Adrenal gland (tissue), 12 donors: ENCODE data around the gene PSMD5. TPM values are rescaled to one million over a fixed set of nuclear protein-coding genes. Genes with fewer than 3 reads are reported as not detected.

ENCODE experiments used
- DNase-seq, 7 donors: peaks; one replicate each; pipeline ENCODE4 v3.0.0-alpha.2; 2019 to 2020
- H3K27ac ChIP-seq, 5 donors: fragments of 200-600 bp; sonication (generic) in 4 of 5; 1 replicate in 3 of 5; 2 replicates in 2 of 5; pipeline versions ENCODE4 v1.5.1 to v1.8.0; 2016 to 2020; ENCODE audit warnings: mild to moderate bottlenecking in 1 of 5
- H3K27me3 ChIP-seq: fragments of 200-600 bp; 2 replicates; pipeline ENCODE4 v1.8.0; 2021
- H3K36me3 ChIP-seq, 2 donors: fragments of 200-600 bp; replicated peaks in 1 of 2; 1 replicate in 1 of 2; 2 replicates in 1 of 2; pipeline versions ENCODE4 v1.5.1 to v1.8.0; 2018 to 2022
- H3K4me1 ChIP-seq, 2 donors: fragments of 200-600 bp; replicated peaks in 1 of 2; 1 replicate in 1 of 2; 2 replicates in 1 of 2; pipeline versions ENCODE4 v1.5.1 to v1.8.0; 2018 to 2021
- H3K4me3 ChIP-seq, 4 donors: fragments of 200-600 bp; sonication (generic) in 3 of 4; one replicate each; pipeline ENCODE4 v1.5.1; 2016 to 2018
- H3K9me3 ChIP-seq, 3 donors: fragments of 200-600 bp; sonication (generic) in 1 of 3; replicated peaks in 1 of 3; 1 replicate in 2 of 3; 2 replicates in 1 of 3; pipeline versions ENCODE4 v1.5.1 to v1.8.0; 2016 to 2021
- CTCF ChIP-seq, 6 experiments: fragments of 450-650 bp in 4 of 6; fragments of 200-600 bp in 2 of 6; sonication (generic) in 1 of 6; IDR thresholded peaks; 1 replicate in 5 of 6; 2 replicates in 1 of 6; pipeline versions ENCODE4 v1.5.1 to v1.8.0; 2016 to 2021; ENCODE audit warnings: antibody characterized with exemption in 6 of 6, mild to moderate bottlenecking in 2 of 6, moderate library complexity in 1 of 6
- POLR2A ChIP-seq, 2 donors: fragments of 450-650 bp; IDR thresholded peaks; one replicate each; pipeline ENCODE4 v1.6.1; 2017; ENCODE audit warnings: antibody characterized with exemption in 2 of 2, mild to moderate bottlenecking in 2 of 2, moderate library complexity in 1 of 2
- WGBS, 4 donors: extraction: QIAGEN DNeasy Blood & Tissue Kit in 2 of 4; methylation state at CpG; one replicate each; pipeline versions ENCODE4 v1.1.5 to v1.1.7; 2013 to 2017; 5-methylcytosine and 5-hydroxymethylcytosine counted together
- intact Hi-C, 2 donors: fragments of 100-400 bp; cut with DNase I; formaldehyde crosslinking; loops; one replicate each; pipeline versions ENCODE4 v1.14.1 to v1.15.0; 2022 to 2023
- polyA plus RNA-seq, 3 donors: library from polyadenylated mRNA; stranded (reverse); fragments of 200-250 nt in 2 of 3; fragments of 350-450 nt in 1 of 3; fragmentation: Illumina TruSeq in 1 of 3; extraction: RNeasy Lipid Tissue Mini Kit (QIAGEN cat#74804) in 1 of 3; gene quantifications; one replicate each; pipeline ENCODE4 v1.2.3, GENCODE V29; 2013 to 2014
- total RNA-seq, 9 donors: library from RNA; depleted of rRNA in 4 of 9; stranded (reverse); fragments of >200 nt in 4 of 9; fragments of 120-200 nt in 1 of 9; fragmentation: NEBNext Ultra II Directional in 1 of 9; extraction: Animal tissue kit (Norgen Biotek cat#: 25700) in 1 of 9; gene quantifications; one replicate each; pipeline versions ENCODE4 v1.1.0 to v1.2.4, GENCODE V29; 2013 to 2023
- donor health status: healthy with polysubstance abuse.
- donor health status: Bipolar disorder and iron deficiency.
- donor health status: DM: yes; HTN: yes; CAD: no.
- donor health status: DM: no; HTN: no; CAD: no.
- donor health status: DM: no; HTN: no; CAD: no.
- donor health status: DM: yes; HTN: yes; CAD: no.

PSMD5 gene
- total and polyA plus RNA-seq, 12 donors = 15.6 to 78.8 (median 46.0) TPM

GRCh38 chr9:120874226-120875194, 31.8 kb upstream of the PSMD5 start:
- H3K9me3 ChIP-seq = no peaks in the 10 kb centered on the region
- DNase-seq = no peak
- H3K27me3 ChIP-seq = no peaks in the 10 kb centered on the region
- peaks cover 0 to 14% of the 10 kb centered on the region in 2 donors for H3K36me3 ChIP-seq
- intact Hi-C loops = loop anchor here (5.0 kb wide), 2 partner anchors 48 to 63 kb away; no protein-coding TSS in a partner anchor
- TF ChIP-seq CTCF (IDR thresholded peaks at IDR 0.05) (no peak), POLR2A (IDR thresholded peaks at IDR 0.05) (no peak)
- H3K4me1 ChIP-seq = peaks cover 0 to 19% of the 10 kb centered on the region in 2 donors
- peak overlapping the region in 2 of 5 donors; percentile 96 for H3K27ac ChIP-seq
- no peak overlapping the region for H3K4me3 ChIP-seq
- whole genome bisulfite sequencing, 4 donors = 93 to 96% (median 94%) methylated on average over 8 to 10 of the region's 10 CpGs

DNA sequence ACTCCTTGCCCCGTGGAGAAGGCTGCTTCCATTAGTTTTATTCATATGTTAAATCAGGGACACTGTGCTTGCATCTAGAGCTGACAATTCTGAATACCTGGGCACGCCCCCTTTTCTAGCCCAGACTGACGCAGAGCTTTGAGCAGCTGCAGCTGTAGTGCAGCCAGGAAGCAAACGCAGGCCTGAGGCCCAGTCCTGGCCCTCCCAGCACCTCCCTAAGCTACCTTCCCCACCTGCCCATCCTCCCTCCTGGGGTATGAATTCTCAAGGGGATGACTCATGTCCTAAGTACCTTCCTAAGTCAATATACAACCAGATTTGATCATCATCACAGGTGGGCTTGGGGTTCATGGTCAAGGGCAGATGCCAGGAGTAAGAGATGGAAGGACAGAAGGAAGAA, 30.8 kb upstream of the PSMD5 start:
- 85 to 90% (median 87%) methylated on average over 4 of the region's 4 CpGs for WGBS, 4 donors
- Histone ChIP-seq H3K9me3 (no peaks in the 10 kb centered on the region), H3K4me1 (peaks cover 0 to 23% of the 10 kb centered on the region in 2 donors), H3K27me3 (no peaks in the 10 kb centered on the region), H3K4me3 (no peak overlapping the region), H3K36me3 (peaks cover 0 to 14% of the 10 kb centered on the region in 2 donors), H3K27ac (no peak overlapping the region)
- intact Hi-C loops = loop anchor here in 1 of 2 donors (5.0 kb wide), 1 partner anchor 64 kb away; no protein-coding TSS in a partner anchor
- no peak for TF ChIP-seq CTCF (IDR thresholded peaks at IDR 0.05)
- no peak for TF ChIP-seq POLR2A (IDR thresholded peaks at IDR 0.05)
- no peak for DNase-seq

GRCh38 chr9:120872791-120873502, 30.2 kb upstream of the PSMD5 start:
- TF ChIP-seq POLR2A (IDR thresholded peaks at IDR 0.05) = no peak
- TF ChIP-seq CTCF (IDR thresholded peaks at IDR 0.05) = no peak
- H3K27me3 ChIP-seq = no peaks in the 10 kb centered on the region
- H3K4me1 ChIP-seq = peaks cover 0 to 26% of the 10 kb centered on the region in 2 donors
- no peak overlapping the region for H3K4me3 ChIP-seq
- DNase-seq = no peak
- WGBS, 4 donors = 93 to 96% (median 93%) methylated on average over 3 of the region's 3 CpGs
- H3K36me3 ChIP-seq = peaks cover 0 to 14% of the 10 kb centered on the region in 2 donors
- intact Hi-C loops = loop anchor here in 1 of 2 donors (5.0 kb wide), 1 partner anchor 64 kb away; no protein-coding TSS in a partner anchor
- no peaks in the 10 kb centered on the region for H3K9me3 ChIP-seq
- H3K27ac ChIP-seq = no peak overlapping the region

DNA sequence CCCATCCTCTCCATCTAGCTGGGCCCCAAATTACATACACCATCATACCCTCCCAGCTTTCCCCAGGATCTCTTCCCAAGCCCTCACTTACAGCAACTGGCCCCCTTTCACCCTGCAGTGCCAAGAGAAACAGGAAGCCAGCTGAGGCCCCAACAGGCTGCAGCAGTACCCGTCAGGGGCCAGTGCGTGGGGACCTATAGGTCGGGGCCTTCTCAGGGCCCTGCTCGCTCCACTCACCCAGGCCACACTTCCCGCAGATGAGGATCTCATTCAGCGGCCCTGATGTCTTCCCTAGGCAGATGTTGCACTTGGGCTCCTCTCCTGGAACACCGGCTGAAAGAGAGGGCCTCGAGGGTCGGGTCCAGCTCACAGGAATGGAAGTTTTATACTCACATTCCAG, 27.5 kb upstream of the PSMD5 start:
- peaks cover 0 to 15% of the 10 kb centered on the region in 2 donors for H3K4me1 ChIP-seq
- intact Hi-C loops = loop anchor here in 1 of 2 donors (5.0 kb wide), 1 partner anchor 67 kb away; no protein-coding TSS in a partner anchor
- no peak overlapping the region for H3K4me3 ChIP-seq
- H3K27ac ChIP-seq = peak overlapping the region in 2 of 5 donors; percentile 86 to 90
- no peaks in the 10 kb centered on the region for H3K27me3 ChIP-seq
- TF ChIP-seq CTCF (IDR thresholded peaks at IDR 0.05) = no peak
- TF ChIP-seq POLR2A (IDR thresholded peaks at IDR 0.05) = no peak
- peaks cover 0 to 17% of the 10 kb centered on the region in 2 donors for H3K36me3 ChIP-seq
- DNase-seq = no peak
- H3K9me3 ChIP-seq = no peaks in the 10 kb centered on the region
- WGBS, 4 donors = 81 to 91% (median 85%) methylated on average over 9 of the region's 9 CpGs
